ENCODE results near the gene ADGRG6. TPM values are rescaled to one million over a fixed set of nuclear protein-coding genes. Genes with fewer than 3 reads are reported as not detected.

ADGRG6 gene
- total and polyA plus RNA-seq, 2 donors (not counting 3 experiments of a cell fraction or from before 2014, with no cell fraction given) = 99.3 to 166 TPM

DNA sequence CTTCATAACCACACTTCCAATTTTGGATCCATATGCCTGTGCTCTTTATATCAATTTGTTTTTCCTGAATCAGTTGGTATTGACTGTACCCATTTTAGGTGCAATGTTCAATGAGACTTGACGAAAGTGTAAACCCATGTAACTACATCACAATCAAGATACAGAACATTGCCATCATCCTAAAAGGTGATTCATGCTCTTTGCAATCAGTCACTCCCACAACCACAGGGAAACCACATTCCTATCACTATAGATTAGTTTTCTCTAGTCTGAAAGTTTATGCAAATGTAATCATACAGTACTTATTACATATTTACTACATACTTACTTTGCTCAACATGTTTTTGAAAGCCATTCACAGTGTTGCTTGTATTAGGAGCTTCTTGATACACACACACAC lies 167.4 kb downstream of the ADGRG6 start:
- dilution Hi-C loops (cut with MboI; ENCODE audit: extremely low pct_ligation_motif_present, low sequenced_read_pairs) = no loop called here
- H4K20me1 ChIP-seq (replicated peaks; ENCODE audit: control insufficient read depth, extremely low read depth, insufficient read depth, low read length) = no peaks in the 10 kb centered on the region
- no peaks in the 10 kb centered on the region for H3K4me1 ChIP-seq (ENCODE audit: control insufficient read depth, extremely low read depth, insufficient read depth, low read length)
- no peaks in the 10 kb centered on the region for H3K9me3 ChIP-seq (replicated peaks; ENCODE audit: control insufficient read depth, insufficient read depth, low read length)
- CTCF ChIA-PET = no interaction called here
- H2AFZ ChIP-seq (ENCODE audit: low read depth, low read length) = no peak overlapping the region
- peaks cover 4 to 8% of the 10 kb centered on the region in 2 experiments for H3K27me3 ChIP-seq (ENCODE audit: control insufficient read depth in 2 of 2, insufficient read depth in 2 of 2, low read length in 2 of 2)
- no TSS peak for BruUV-seq (replicated peaks)
- FAIRE-seq = no peak
- no peak overlapping the region for H3K9ac ChIP-seq (replicated peaks; ENCODE audit: extremely low read depth, insufficient read depth, low read length)
- no peaks in the 10 kb centered on the region for H3K9me1 ChIP-seq (replicated peaks; ENCODE audit: control insufficient read depth, extremely low read depth, insufficient read depth, low read length)
- no peak for DNase-seq (ENCODE audit: low read depth, low spot score)
- no peak for TF ChIP-seq JUN (IDR thresholded peaks at IDR 0.05; ENCODE audit: borderline replicate concordance, insufficient read depth, insufficient read length, low read depth)
- TF ChIP-seq, protein P1, sequence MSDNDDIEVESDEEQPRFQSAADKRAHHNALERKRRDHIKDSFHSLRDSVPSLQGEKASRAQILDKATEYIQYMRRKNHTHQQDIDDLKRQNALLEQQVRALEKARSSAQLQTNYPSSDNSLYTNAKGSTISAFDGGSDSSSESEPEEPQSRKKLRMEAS (IDR thresholded peaks at IDR 0.05; ENCODE audit: insufficient read depth, insufficient read length) = no peak
- no peak for TF ChIP-seq MYC (IDR thresholded peaks at IDR 0.05; ENCODE audit: low read depth, low read length)
- TF ChIP-seq EZH2 (IDR thresholded peaks at IDR 0.05; ENCODE audit: borderline replicate concordance, low read depth, low read length, severe bottlenecking) = no peak
- TF ChIP-seq FOS (IDR thresholded peaks at IDR 0.05; ENCODE audit: borderline replicate concordance, insufficient read depth, low read length) = no peak
- no peak for TF ChIP-seq POLR2A (IDR thresholded peaks at IDR 0.05; ENCODE audit: low read depth, low read length)
- no peaks in the 10 kb centered on the region for H3K36me3 ChIP-seq (ENCODE audit: control insufficient read depth in 2 of 2, extremely low read depth in 1 of 2, insufficient read depth in 2 of 2, low read length in 2 of 2)
- intact Hi-C loops (cut with micrococcal nuclease) = no loop called here
- no peak overlapping the region for H3K4me3 ChIP-seq (replicated peaks in 1 of 3; ENCODE audit: insufficient read depth in 1 of 3, low read depth in 1 of 3, low read length in 3 of 3)
- POLR2A ChIA-PET = no interaction called here
- no peak overlapping the region for H3K4me2 ChIP-seq (ENCODE audit: insufficient read depth, low read length)
- no peaks in the 10 kb centered on the region for H3K79me2 ChIP-seq (ENCODE audit: control insufficient read depth, insufficient read depth, low read length)
- H3K27ac ChIP-seq (ENCODE audit: insufficient read depth, low read depth, low read length) = no peak overlapping the region

GRCh38 chr6:142470421-142470820 lies 168.6 kb downstream of the ADGRG6 start:
- Histone ChIP-seq H3K4me3 (replicated peaks in 1 of 3; ENCODE audit: insufficient read depth in 1 of 3, low read depth in 1 of 3, low read length in 3 of 3) (no peak overlapping the region), H3K9ac (replicated peaks; ENCODE audit: extremely low read depth, insufficient read depth, low read length) (no peak overlapping the region), H4K20me1 (replicated peaks; ENCODE audit: control insufficient read depth, extremely low read depth, insufficient read depth, low read length) (no peaks in the 10 kb centered on the region), H2AFZ (ENCODE audit: low read depth, low read length) (no peak overlapping the region), H3K27ac (ENCODE audit: insufficient read depth, low read depth, low read length) (no peak overlapping the region), H3K27me3 (ENCODE audit: control insufficient read depth in 2 of 2, insufficient read depth in 2 of 2, low read length in 2 of 2) (peaks cover 4 to 8% of the 10 kb centered on the region in 2 experiments), H3K9me1 (replicated peaks; ENCODE audit: control insufficient read depth, extremely low read depth, insufficient read depth, low read length) (no peaks in the 10 kb centered on the region), H3K9me3 (replicated peaks; ENCODE audit: control insufficient read depth, insufficient read depth, low read length) (no peaks in the 10 kb centered on the region), H3K4me1 (ENCODE audit: control insufficient read depth, extremely low read depth, insufficient read depth, low read length) (peaks cover 2% of the 10 kb centered on the region), H3K36me3 (ENCODE audit: control insufficient read depth in 2 of 2, extremely low read depth in 1 of 2, insufficient read depth in 2 of 2, low read length in 2 of 2) (no peaks in the 10 kb centered on the region), H3K4me2 (ENCODE audit: insufficient read depth, low read length) (no peak overlapping the region), H3K79me2 (ENCODE audit: control insufficient read depth, insufficient read depth, low read length) (no peaks in the 10 kb centered on the region)
- ChIA-PET CTCF (no interaction called here), POLR2A (no interaction called here)
- DNase-seq (ENCODE audit: low read depth, low spot score) (no peak), FAIRE-seq (no peak)
- intact Hi-C loops (cut with micrococcal nuclease) = loop anchor here (5.0 to 10.0 kb wide), 4 partner anchors 224 to 554 kb away; partner anchors contain the start of gene HIVEP2
- dilution Hi-C loops (cut with MboI; ENCODE audit: extremely low pct_ligation_motif_present, low sequenced_read_pairs) = no loop called here
- no TSS peak for BruUV-seq (replicated peaks)
- TF ChIP-seq GATA2 (IDR thresholded peaks at IDR 0.05; ENCODE audit: insufficient read depth, insufficient read length, low read depth, low read length) = no peak
- TF ChIP-seq MYC (IDR thresholded peaks at IDR 0.05; ENCODE audit: low read depth, low read length) = no peak
- TF ChIP-seq, protein P1 (IDR thresholded peaks at IDR 0.05; ENCODE audit: insufficient read depth, insufficient read length) = no peak
- no peak for TF ChIP-seq FOS (IDR thresholded peaks at IDR 0.05; ENCODE audit: borderline replicate concordance, insufficient read depth, low read length)
- no peak for TF ChIP-seq EZH2 (IDR thresholded peaks at IDR 0.05; ENCODE audit: borderline replicate concordance, low read depth, low read length, severe bottlenecking)
- TF ChIP-seq JUN (IDR thresholded peaks at IDR 0.05; ENCODE audit: borderline replicate concordance, insufficient read depth, insufficient read length, low read depth) = no peak
- TF ChIP-seq POLR2A (IDR thresholded peaks at IDR 0.05; ENCODE audit: low read depth, low read length) = no peak
- no peak for TF ChIP-seq POLR2AphosphoS5 (IDR thresholded peaks at IDR 0.05; ENCODE audit: insufficient read depth, low read depth, low read length)

Data from endothelial cell of umbilical vein (primary cell).